NCI-H82 treated with DMSO at 0.1 percent for 48 hours (cell line): ENCODE measurements around the gene ABR.
A peak's percentile ranks its signal among the peaks of the same experiment; 100 is the strongest.
"Not testable (repeated sequence)": the region's sequence is repeated elsewhere in the genome, so short reads cannot be mapped to it uniquely, and the experiment has no call there.

Experiments
- DNase-seq: peaks from one replicate; lab custom pipeline; 2025; ENCODE audit not compliant: unreplicated experiment; lab: John Stamatoyannopoulos, UW

The ABR gene

GRCh38 chr17:1150863-1151600, 28.7 kb downstream of the ABR start:
- no peak for DNase-seq

DNA sequence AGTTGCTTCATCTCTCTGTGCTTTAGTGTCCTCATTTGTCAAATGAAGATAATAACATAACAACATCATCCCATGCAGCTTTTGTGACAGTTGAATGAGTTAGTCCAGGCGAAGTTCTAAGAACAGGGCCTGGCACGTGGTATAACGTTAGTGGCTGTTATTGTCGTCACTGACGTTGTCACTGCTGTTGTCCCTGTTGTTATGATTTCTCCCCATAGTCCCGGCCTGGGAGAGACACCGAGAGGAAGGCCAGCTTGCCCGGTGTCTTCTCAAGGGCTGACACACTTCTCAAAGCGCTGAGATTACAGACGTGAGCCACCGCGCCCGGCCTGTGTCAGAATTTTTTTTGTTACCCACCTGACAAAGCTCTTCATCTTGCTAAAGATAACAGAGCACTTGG, 29.9 kb downstream of the ABR start:
- no peak for DNase-seq

- DNase-seq: peak; percentile 70
Observed at GRCh38 chr17:1147664-1148063, 32.1 kb downstream of the ABR start.

DNA sequence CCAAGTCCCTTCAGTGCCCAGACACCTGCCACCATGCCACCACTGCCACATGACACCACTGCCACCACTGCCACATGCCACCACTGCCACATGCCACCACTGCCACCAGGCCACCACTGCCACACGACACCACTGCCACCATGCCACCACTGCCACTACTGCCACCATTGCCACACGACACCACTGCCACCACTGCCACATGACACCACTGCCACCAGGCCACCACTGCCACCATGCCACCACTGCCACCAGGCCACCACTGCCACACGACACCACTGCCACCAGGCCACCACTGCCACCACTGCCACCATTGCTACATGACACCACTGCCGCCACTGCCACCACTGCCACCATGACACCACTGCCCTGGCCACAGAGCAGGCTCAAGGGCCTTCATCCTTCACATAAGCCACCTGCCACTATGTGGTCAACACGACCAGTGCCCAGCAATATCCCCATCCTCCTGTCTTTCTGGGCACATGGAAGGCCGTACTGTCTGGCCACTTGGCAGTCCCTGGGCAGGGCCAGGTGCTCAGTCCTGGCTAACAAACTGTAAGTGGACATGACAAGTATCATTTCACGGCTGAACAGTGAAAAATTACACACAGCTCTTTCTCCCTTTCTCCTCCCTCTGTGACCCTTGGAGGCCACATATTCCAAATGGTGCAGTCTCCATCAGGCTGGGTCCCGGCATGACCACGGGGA, 33.1 kb downstream of the ABR start:
- DNase-seq: no peak

DNA sequence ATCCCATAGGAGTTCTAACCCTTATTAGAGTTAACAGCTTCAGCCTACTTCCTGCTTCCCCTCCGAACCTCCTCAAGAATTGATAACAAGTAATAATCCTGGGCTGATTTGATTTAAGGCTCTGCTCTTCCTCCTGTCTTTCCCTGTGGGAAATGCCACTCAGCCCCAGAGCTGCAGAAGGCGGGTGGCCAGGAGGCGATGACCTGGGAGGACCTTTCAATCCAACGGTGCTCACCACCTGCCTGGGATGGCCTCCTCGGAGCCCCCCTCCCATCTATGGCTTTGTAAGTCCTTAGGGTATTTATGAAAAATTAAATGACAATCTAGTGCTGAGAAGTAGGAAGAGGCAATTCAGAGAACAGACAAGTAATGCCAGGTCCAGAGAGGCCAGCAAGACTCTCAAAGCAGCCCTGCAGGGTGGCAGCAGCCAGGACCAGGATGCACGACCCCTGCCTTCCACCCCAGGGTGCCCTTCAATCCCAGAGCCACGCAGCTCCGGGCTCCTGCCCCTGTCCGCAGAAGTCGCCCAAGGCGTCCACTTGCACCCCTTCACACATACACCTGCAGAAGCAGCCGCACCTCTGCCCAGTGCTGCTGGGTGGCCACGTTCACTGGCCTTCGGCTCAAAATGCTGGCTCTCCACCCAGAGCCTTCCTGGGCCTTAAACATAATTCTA, 34.3 kb downstream of the ABR start:
- peak; percentile 86 for DNase-seq

DNA sequence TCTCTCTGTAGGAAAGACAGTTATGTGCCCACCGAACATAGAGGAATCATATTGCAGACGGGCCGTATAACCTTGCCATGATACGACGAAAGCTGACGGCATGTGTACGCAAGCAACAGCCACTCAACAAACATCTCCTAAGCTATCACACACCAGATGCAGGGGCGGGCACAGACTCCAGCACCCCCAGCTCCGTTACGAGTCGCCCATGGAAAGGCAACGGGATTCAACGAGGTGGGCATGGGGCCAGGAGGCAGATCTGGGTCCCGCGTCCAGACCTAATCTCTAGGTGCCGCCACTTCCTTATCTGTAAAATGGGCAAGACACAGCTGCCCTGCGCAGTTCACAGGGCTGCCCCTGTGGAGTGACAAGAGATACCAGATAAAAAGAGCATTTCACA, 35.6 kb downstream of the ABR start:
- DNase-seq: no peak

DNA sequence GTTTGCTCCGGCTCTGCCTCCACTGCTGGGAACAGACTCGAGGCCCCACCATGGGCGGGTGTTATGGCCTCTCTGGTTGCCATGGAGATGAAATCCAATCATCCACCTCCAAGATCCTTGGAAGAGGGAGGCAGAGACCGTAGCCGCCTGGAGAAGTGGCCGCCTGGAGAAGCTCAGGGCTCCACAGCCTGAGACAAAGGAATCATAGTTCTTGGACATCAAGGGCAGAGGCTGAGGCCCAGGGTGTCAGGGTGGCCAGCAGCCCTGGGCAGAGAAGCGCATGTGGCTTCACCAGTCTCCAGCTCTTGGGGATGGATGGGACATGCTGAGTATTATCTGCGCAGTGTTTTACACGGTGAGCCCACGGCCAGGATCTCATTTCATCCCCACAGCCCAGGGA, 36.2 kb downstream of the ABR start:
- peak; percentile 75 for DNase-seq

GRCh38 chr17:1142561-1142971, 37.2 kb downstream of the ABR start:
- no peak for DNase-seq

DNA sequence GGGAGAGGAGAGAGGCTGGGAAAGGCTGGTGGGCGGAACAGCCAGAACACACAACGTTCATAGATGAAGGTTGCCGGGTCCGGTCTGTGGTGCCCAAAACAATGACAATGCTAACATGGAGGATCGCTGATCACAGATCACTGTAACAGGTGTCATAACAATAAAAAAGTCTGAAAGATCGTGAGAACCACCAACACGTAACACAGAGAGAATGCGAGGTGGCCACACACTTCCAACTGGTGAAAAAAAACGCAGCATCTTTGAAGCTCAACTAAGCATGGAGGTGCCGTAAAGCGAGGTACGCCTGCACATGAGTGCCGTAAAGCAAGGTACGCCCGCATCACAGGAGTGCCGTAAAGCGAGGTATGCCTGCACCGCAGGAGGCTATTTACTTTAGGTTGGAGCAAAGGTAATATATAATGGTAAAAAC, 42.3 kb downstream of the ABR start:
- DNase-seq: peak; percentile 69

GRCh38 chr17:1136748-1137147, 43.0 kb downstream of the ABR start:
- DNase-seq: no peak

- peak; percentile 24 for DNase-seq
Observed at GRCh38 chr17:1134634-1135324, 45.0 kb downstream of the ABR start.

DNA sequence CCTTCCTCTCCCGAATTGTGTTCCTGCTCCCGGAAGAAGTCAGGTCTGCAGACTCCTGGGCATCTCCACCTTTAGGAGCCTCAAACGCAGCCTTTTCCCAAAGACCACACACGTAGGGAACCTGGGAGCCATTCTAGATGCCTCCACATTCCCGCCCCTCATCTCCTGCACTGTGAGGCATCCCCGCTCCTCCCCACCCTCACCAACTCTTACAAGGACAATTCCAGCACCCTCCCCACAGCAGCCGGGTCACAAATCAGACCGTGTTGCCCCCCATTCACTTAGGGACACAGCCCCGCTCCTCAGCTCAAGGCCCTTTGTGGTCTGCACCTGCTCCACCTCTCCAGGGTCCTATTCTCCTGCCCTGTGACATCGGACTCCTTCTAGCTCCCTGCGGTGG, 49.6 kb downstream of the ABR start:
- no peak for DNase-seq

GRCh38 chr17:1128463-1128862, 51.3 kb downstream of the ABR start:
- DNase-seq: not testable (repeated sequence)

GRCh38 chr17:1126801-1127550, 52.8 kb downstream of the ABR start:
- no peak for DNase-seq

GRCh38 chr17:1126250-1126797, 53.5 kb downstream of the ABR start:
- DNase-seq: no peak

DNA sequence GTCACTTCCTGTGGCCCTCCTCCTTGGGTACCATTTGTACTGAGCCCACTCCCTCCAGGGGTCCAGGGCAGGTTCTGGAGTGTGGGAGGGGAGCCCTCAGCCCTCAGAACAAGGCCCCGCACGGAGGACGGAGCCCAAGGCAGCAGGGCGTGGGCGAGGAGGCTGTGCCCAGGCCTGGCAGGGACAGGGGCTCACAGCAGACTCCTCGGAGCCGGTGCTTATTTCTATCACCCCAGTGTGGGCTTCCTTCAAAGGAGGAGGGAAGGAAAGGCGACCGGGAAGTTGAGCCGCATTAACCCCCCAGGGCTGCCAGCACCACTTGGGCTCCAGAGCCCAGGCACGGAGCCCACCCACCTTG, 54.0 kb downstream of the ABR start:
- no peak for DNase-seq

DNA sequence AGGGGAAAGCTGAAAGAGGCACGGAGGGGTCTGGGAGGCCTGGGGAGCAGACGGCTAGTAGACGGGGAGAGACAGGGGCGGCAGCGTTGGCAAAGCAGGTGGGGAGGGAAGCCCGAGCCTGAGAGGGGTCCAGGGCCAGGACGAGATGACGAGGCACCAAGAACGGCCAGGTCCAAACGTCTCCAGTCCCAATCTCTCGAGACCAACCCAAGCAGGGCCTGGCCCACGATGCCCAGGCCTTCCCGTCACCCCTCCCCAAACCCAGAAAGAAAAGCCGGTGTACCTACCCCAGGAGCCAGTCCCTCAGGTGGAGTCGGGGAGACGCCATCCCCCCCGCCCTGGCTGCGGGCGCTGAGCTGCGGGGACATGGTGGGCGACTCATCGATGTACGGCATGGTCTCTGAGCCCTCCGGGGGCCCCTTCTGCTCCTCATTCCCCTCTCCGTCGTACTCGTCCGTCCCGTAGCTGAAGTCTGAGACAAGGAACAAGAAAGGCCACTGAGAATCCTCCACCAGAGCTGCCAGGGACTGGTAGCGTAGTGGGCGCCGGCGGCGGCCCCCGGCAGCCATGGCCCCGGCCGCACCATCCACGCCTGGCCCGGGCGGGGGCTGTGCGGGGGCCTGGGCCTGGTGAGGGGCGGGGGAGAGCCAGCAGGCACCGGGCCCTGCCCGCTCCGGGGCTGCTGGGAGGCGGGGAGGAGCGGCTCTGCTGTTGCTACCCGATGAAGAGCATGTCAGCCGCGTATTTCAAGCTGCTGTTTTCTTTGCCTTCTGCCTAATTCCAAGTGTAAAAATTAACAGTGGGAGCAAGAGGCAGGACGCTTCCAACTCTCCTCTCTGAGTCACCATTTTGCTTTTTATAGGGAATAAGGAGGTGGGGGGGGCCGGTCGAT, 54.6 kb downstream of the ABR start:
- no peak for DNase-seq

GRCh38 chr17:1123921-1124715, 55.7 kb downstream of the ABR start:
- no peak for DNase-seq

- DNase-seq: no peak
Observed at GRCh38 chr17:1123393-1123831, 56.4 kb downstream of the ABR start.
